Right lobe of liver (tissue), 6 donors: ENCODE data around the gene CRK. TPM values are rescaled to one million over a fixed set of nuclear protein-coding genes. Genes with fewer than 3 reads are reported as not detected.
"Not testable (repeated sequence)": the region's sequence is repeated elsewhere in the genome, so short reads cannot be mapped to it uniquely, and the experiment has no call there.

Experiments used
- ATAC-seq, 4 donors: fragments of 200-7000 bp; cut with Tn5 transposase; one replicate each; pipeline ENCODE4 v1.9.1; 2020; ENCODE audit warnings: mild to moderate bottlenecking in 4 of 4, moderate library complexity in 4 of 4
- DNase-seq, 3 donors: peaks; one replicate each; pipeline ENCODE4 v3.0.0-alpha.2; 2020
- H3K27ac ChIP-seq, 3 donors: fragments of 200-600 bp; one replicate each; pipeline ENCODE4 v1.8.0; 2022
- H3K27me3 ChIP-seq, 2 donors: fragments of 200-600 bp; one replicate each; pipeline ENCODE4 v1.8.0; 2022
- H3K36me3 ChIP-seq, 4 donors: fragments of 200-600 bp; sonication (generic) in 1 of 4; one replicate each; pipeline versions ENCODE4 v1.5.1 to v1.8.0; 2017 to 2022; ENCODE audit warnings: control low read depth in 1 of 4
- H3K4me1 ChIP-seq, 4 donors: fragments of 200-600 bp; sonication (generic) in 1 of 4; one replicate each; pipeline versions ENCODE4 v1.5.1 to v1.8.0; 2017 to 2022; ENCODE audit warnings: control low read depth in 1 of 4
- H3K4me3 ChIP-seq, 3 donors: fragments of 200-600 bp; one replicate each; pipeline ENCODE4 v1.8.0; 2022
- H3K9me3 ChIP-seq, 4 donors: fragments of 200-600 bp; sonication (generic) in 1 of 4; one replicate each; pipeline versions ENCODE4 v1.5.1 to v1.8.0; 2017 to 2022; ENCODE audit warnings: control low read depth in 1 of 4
- POLR2A ChIP-seq: fragments of 450-650 bp; IDR thresholded peaks from one replicate; pipeline ENCODE4 v1.6.1; 2017; ENCODE audit warnings: antibody characterized with exemption, mild to moderate bottlenecking
- WGBS: methylation state at CpG from one replicate; pipeline ENCODE4 v1.1.6; 2018; ENCODE audit warnings: low coverage, low lambda C conversion rate; ENCODE audit not compliant: insufficient coverage; ENCODE audit errors: missing lambda C conversion rate; 5-methylcytosine and 5-hydroxymethylcytosine counted together
- intact Hi-C, 2 donors: fragments of 100-400 bp; cut with DNase I; formaldehyde crosslinking; loops; one replicate each; pipeline versions ENCODE4 v1.11.2 to v1.14.1; 2022
- total RNA-seq, 6 experiments: library from RNA; depleted of rRNA in 2 of 6; stranded (reverse); fragments of >200 nt in 2 of 6; fragmentation: NEBNext Ultra II Directional in 3 of 6; extraction: Animal tissue kit (Norgen Biotek cat#: 25700) in 3 of 6; gene quantifications; one replicate each; pipeline versions ENCODE4 v1.1.0 to v1.2.4, GENCODE V29; 2016 to 2023
- TF ChIP-seq, protein P1 (sequence below), 4 donors: fragments of 200-600 bp in 3 of 4; fragments of 450-650 bp in 1 of 4; IDR thresholded peaks; one replicate each; pipeline versions ENCODE4 v1.5.1 to v1.8.0; 2016 to 2022; ENCODE audit warnings: antibody characterized with exemption in 4 of 4, mild to moderate bottlenecking in 2 of 4
- donor health status: DM: no; HTN: yes; CAD: no.
- donor health status: DM: no; HTN: no; CAD: no.
- donor health status: DM: no; HTN: no; CAD: no.
- donor health status: DM: no; HTN: yes; CAD: no.
- donor health status: DM: no; HTN: yes; CAD: no.

CRK gene
- total RNA-seq, 6 experiments from 2014 or later, result 33.9 to 58.6 (median 47.6) TPM

GRCh38 chr17:1385861-1386260 lies 70.2 kb downstream of the CRK start:
- 63% methylated on average over 2 of the region's 2 CpGs for WGBS
- H3K4me1 ChIP-seq, result peaks cover 0 to 52% (median 21%) of the 10 kb centered on the region in 4 donors
- DNase-seq (no peak), ATAC-seq (no peak)
- H3K36me3 ChIP-seq, result no peaks in the 10 kb centered on the region
- TF ChIP-seq, protein P1, sequence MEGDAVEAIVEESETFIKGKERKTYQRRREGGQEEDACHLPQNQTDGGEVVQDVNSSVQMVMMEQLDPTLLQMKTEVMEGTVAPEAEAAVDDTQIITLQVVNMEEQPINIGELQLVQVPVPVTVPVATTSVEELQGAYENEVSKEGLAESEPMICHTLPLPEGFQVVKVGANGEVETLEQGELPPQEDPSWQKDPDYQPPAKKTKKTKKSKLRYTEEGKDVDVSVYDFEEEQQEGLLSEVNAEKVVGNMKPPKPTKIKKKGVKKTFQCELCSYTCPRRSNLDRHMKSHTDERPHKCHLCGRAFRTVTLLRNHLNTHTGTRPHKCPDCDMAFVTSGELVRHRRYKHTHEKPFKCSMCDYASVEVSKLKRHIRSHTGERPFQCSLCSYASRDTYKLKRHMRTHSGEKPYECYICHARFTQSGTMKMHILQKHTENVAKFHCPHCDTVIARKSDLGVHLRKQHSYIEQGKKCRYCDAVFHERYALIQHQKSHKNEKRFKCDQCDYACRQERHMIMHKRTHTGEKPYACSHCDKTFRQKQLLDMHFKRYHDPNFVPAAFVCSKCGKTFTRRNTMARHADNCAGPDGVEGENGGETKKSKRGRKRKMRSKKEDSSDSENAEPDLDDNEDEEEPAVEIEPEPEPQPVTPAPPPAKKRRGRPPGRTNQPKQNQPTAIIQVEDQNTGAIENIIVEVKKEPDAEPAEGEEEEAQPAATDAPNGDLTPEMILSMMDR (IDR thresholded peaks at IDR 0.05), result no peak
- no peak for TF ChIP-seq POLR2A
- no peak overlapping the region for H3K27ac ChIP-seq
- no peaks in the 10 kb centered on the region for H3K9me3 ChIP-seq
- H3K27me3 ChIP-seq, result no peaks in the 10 kb centered on the region
- intact Hi-C loops, result no loop called here
- no peak overlapping the region for H3K4me3 ChIP-seq

GRCh38 chr17:1384905-1385435 lies 71.1 kb downstream of the CRK start:
- no peaks in the 10 kb centered on the region for H3K36me3 ChIP-seq
- intact Hi-C loops, result no loop called here
- 8% methylated on average over 1 of the region's 1 CpG for WGBS
- no peak overlapping the region for H3K4me3 ChIP-seq
- ATAC-seq (no peak), DNase-seq (no peak)
- H3K27me3 ChIP-seq, result no peaks in the 10 kb centered on the region
- no peak overlapping the region for H3K27ac ChIP-seq
- peaks cover 0 to 52% (median 20%) of the 10 kb centered on the region in 4 donors for H3K4me1 ChIP-seq
- TF ChIP-seq, protein P1 (IDR thresholded peaks at IDR 0.05), result no peak
- TF ChIP-seq POLR2A, result no peak
- no peaks in the 10 kb centered on the region for H3K9me3 ChIP-seq

DNA sequence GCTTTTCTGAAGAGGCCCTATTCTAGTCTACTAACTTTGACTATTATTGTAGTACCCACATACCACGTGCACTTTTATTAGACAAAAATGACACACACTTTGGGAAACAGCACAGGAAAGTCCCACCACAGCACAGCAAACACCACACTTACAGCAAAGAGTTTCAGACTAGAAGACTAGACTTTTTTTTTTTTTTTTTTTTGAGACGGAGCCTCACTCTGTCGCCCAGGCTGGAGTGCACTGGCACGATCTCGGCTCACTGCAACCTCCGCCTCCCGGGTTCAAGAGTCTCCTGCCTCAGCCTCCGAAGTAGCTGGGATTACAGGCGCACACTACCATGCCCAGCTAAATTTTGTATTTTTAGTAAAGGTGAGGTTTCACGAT lies 76.1 kb downstream of the CRK start:
- H3K36me3 ChIP-seq, result peaks cover 0 to 2% (median 0%) of the 10 kb centered on the region in 4 donors
- WGBS, result 35% methylated on average over 10 of the region's 10 CpGs
- H3K27me3 ChIP-seq, result no peaks in the 10 kb centered on the region
- no peaks in the 10 kb centered on the region for H3K9me3 ChIP-seq
- intact Hi-C loops, result no loop called here
- TF ChIP-seq, protein P1 (IDR thresholded peaks at IDR 0.05), result no peak
- TF ChIP-seq POLR2A, result no peak
- H3K27ac ChIP-seq, result no peak overlapping the region
- DNase-seq (no peak), ATAC-seq (no peak)
- H3K4me1 ChIP-seq, result peaks cover 0 to 64% (median 24%) of the 10 kb centered on the region in 4 donors
- no peak overlapping the region for H3K4me3 ChIP-seq

DNA sequence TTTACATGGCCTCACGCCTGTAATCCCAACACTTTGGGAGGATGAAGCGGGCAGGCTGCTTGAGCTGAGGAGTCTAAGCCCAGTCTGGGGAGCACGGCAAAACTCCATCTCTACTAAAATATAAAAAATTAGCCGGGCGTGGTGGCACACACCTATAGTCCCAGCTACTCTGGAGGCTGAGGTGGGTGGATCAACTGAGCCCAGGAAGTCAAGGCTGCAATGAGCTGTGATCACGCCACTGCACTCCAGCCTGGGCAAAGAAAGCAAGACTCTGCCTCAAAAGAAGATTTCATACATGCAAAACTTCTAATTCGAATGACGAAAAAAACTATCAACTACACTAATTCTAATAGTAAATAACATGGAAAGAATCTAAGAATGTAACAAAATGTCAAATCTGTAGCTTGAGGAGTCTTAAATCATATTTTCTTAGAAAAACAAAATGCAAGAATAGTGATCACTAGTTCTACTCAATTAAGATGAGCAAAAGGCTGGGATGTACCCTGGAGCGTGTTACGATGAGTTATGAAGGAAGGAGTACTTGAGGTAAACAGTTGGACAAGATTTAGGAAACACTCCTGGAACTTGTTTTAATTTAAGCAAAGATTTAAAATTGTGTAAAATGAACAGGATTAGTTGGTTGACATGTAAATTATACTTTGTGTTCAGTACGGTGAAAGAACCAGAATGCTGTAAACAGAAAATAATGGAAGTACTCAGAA lies 76.7 kb downstream of the CRK start:
- H3K4me1 ChIP-seq, result peaks cover 0 to 70% (median 24%) of the 10 kb centered on the region in 4 donors
- peaks cover 0 to 2% (median 0%) of the 10 kb centered on the region in 4 donors for H3K36me3 ChIP-seq
- ATAC-seq (no peak), DNase-seq (no peak)
- 78% methylated on average over 9 of the region's 11 CpGs for WGBS
- H3K4me3 ChIP-seq, result no peak overlapping the region
- H3K9me3 ChIP-seq, result no peaks in the 10 kb centered on the region
- TF ChIP-seq POLR2A, result no peak
- TF ChIP-seq, protein P1 (IDR thresholded peaks at IDR 0.05), result no peak
- H3K27ac ChIP-seq, result no peak overlapping the region
- intact Hi-C loops, result no loop called here
- H3K27me3 ChIP-seq, result no peaks in the 10 kb centered on the region

DNA sequence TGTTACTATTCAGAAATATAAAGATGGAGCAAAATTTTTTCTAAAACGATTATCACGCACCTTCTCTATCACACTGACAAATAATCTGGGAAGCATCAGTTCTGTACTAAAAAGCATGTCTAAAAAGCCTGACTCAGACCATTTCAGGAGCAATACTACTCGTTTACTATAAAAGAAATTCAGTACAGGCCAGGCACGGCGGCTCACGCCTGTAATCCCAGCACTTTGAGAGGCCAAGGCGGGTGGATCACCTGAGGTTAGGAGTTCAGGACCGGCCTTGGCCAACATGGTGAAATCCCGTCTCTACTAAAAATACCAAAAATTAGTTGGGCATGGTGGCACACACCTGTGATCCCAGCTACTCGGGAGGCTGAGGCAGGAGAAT lies 77.6 kb downstream of the CRK start:
- H3K9me3 ChIP-seq, ATAC-seq, H3K27me3 ChIP-seq, DNase-seq, intact Hi-C loops, H3K36me3 ChIP-seq, H3K27ac ChIP-seq, H3K4me3 ChIP-seq: not testable (repeated sequence)
- peaks cover 0 to 79% (median 24%) of the 10 kb centered on the region in 4 donors for H3K4me1 ChIP-seq
- WGBS, result 68% methylated on average over 10 of the region's 10 CpGs
